Astrocyte (in vitro differentiated cells and primary cell): ENCODE measurements around the gene SLC5A1. TPM values are rescaled to one million over a fixed set of nuclear protein-coding genes. Genes with fewer than 3 reads are reported as not detected.

Source experiments
- DNase-seq: peaks from one replicate; pipeline ENCODE4 v3.0.0-alpha.2; 2010; ENCODE audit warnings: low read depth
- FAIRE-seq: peaks from 2 replicates; lab custom pipeline; 2011; peaks lifted over from hg19 to GRCh38; lab: Jason Lieb, UNC
- H2AFZ ChIP-seq: 2 replicates; pipeline ENCODE4 v1.6.0; 2012; ENCODE audit warnings: low read depth, low read length, inconsistent platforms
- H3K27ac ChIP-seq: 2 replicates; pipeline ENCODE4 v1.5.1; 2011; ENCODE audit warnings: low read depth, low read length, inconsistent platforms
- H3K27me3 ChIP-seq: 2 replicates; pipeline ENCODE4 v1.6.0; 2011; ENCODE audit warnings: low read length, inconsistent platforms; ENCODE audit not compliant: insufficient read depth
- H3K36me3 ChIP-seq: 2 replicates; pipeline ENCODE4 v1.5.1; 2011; ENCODE audit warnings: low read length, inconsistent platforms; ENCODE audit not compliant: insufficient read depth
- H3K4me1 ChIP-seq: 2 replicates; pipeline ENCODE4 v1.5.1; 2011; ENCODE audit warnings: low read length, inconsistent platforms; ENCODE audit not compliant: insufficient read depth
- H3K4me2 ChIP-seq: 2 replicates; pipeline ENCODE4 v1.6.0; 2012; ENCODE audit warnings: low read length, inconsistent platforms
- H3K4me3 ChIP-seq: 2 replicates; pipeline ENCODE4 v1.5.1; 2011; ENCODE audit warnings: low read depth, mild to moderate bottlenecking, low read length, inconsistent platforms; ENCODE audit not compliant: insufficient read depth
- H3K79me2 ChIP-seq: 2 replicates; pipeline ENCODE4 v1.6.0; 2012; ENCODE audit warnings: mild to moderate bottlenecking, low read length, inconsistent platforms; ENCODE audit not compliant: insufficient read depth
- H3K9ac ChIP-seq: 2 replicates; pipeline ENCODE4 v1.6.0; 2012; ENCODE audit warnings: mild to moderate bottlenecking, low read length, inconsistent platforms
- H3K9me3 ChIP-seq: 2 replicates; pipeline ENCODE4 v1.5.1; 2012; ENCODE audit warnings: low read depth, mild to moderate bottlenecking, low read length, inconsistent platforms; ENCODE audit not compliant: insufficient read depth
- H4K20me1 ChIP-seq: 2 replicates; pipeline ENCODE4 v1.6.0; 2012; ENCODE audit warnings: low read length, inconsistent platforms; ENCODE audit not compliant: insufficient read depth
- H3K27ac Mint-ChIP-seq: one replicate; pipeline ENCODE4 v1.8.0; 2021; ENCODE audit warnings: mild to moderate bottlenecking, mixed read lengths; ENCODE audit not compliant: unreplicated experiment
- H3K27me3 Mint-ChIP-seq: one replicate; pipeline ENCODE4 v1.8.0; 2021; ENCODE audit warnings: low read depth, mixed read lengths; ENCODE audit not compliant: unreplicated experiment
- H3K36me3 Mint-ChIP-seq: one replicate; pipeline ENCODE4 v1.8.0; 2021; ENCODE audit warnings: low read depth, mixed read lengths; ENCODE audit not compliant: unreplicated experiment
- H3K4me1 Mint-ChIP-seq: one replicate; pipeline ENCODE4 v1.8.0; 2021; ENCODE audit warnings: low read depth, mixed read lengths; ENCODE audit not compliant: unreplicated experiment
- H3K4me3 Mint-ChIP-seq: one replicate; pipeline ENCODE4 v1.8.0; 2021; ENCODE audit warnings: mild to moderate bottlenecking, moderate library complexity, mixed read lengths; ENCODE audit not compliant: unreplicated experiment
- H3K9me3 Mint-ChIP-seq: one replicate; pipeline ENCODE4 v1.8.0; 2021; ENCODE audit warnings: mild to moderate bottlenecking, mixed read lengths; ENCODE audit not compliant: unreplicated experiment
- CTCF ChIP-seq: IDR thresholded peaks from 2 replicates; pipeline ENCODE4 v1.5.1; 2011; ENCODE audit warnings: low read depth, mild to moderate bottlenecking, inconsistent platforms, low read length, moderate library complexity; ENCODE audit not compliant: insufficient read depth
- EZH2 ChIP-seq: IDR thresholded peaks from 2 replicates; pipeline ENCODE4 v1.6.1; 2012; ENCODE audit warnings: mild to moderate bottlenecking, low read length, inconsistent platforms; ENCODE audit not compliant: insufficient read depth
- total RNA-seq: library from RNA; stranded (reverse); gene quantifications from 2 replicates; pipeline ENCODE4 v1.2.1, GENCODE V29; 2021

Gene SLC5A1
- total RNA-seq, 1 donor from 2014 or later = not detected

- Histone ChIP-seq H3K79me2 (no peaks in the 10 kb centered on the region), H3K27me3 (no peaks in the 10 kb centered on the region), H3K9ac (no peak overlapping the region), H3K4me1 (no peaks in the 10 kb centered on the region), H3K4me2 (no peak overlapping the region), H3K4me3 (no peak overlapping the region), H3K9me3 (no peaks in the 10 kb centered on the region), H3K27ac (no peak overlapping the region), H3K36me3 (no peaks in the 10 kb centered on the region), H2AFZ (no peak overlapping the region), H4K20me1 (no peaks in the 10 kb centered on the region)
- TF ChIP-seq EZH2 = no peak
- no peak overlapping the region for H3K27ac Mint-ChIP-seq
- H3K4me3 Mint-ChIP-seq = no peak overlapping the region
- DNase-seq = no peak
- H3K27me3 Mint-ChIP-seq = peaks cover 24% of the 10 kb centered on the region
- H3K4me1 Mint-ChIP-seq = no peaks in the 10 kb centered on the region
- no peaks in the 10 kb centered on the region for H3K36me3 Mint-ChIP-seq
- FAIRE-seq = no peak
- H3K9me3 Mint-ChIP-seq = no peaks in the 10 kb centered on the region
These were observed 80.6 kb downstream of the SLC5A1 start for GRCh38 chr22:32123657-32124056.

- Mint-ChIP-seq H3K4me3 (no peak overlapping the region), H3K27ac (no peak overlapping the region), H3K4me1 (no peaks in the 10 kb centered on the region), H3K27me3 (peaks cover 14% of the 10 kb centered on the region), H3K36me3 (peaks cover 2% of the 10 kb centered on the region), H3K9me3 (no peaks in the 10 kb centered on the region)
- H3K4me2 ChIP-seq = no peak overlapping the region
- FAIRE-seq = no peak
- no peaks in the 10 kb centered on the region for H3K4me1 ChIP-seq
- H3K79me2 ChIP-seq = no peaks in the 10 kb centered on the region
- H3K9me3 ChIP-seq = no peaks in the 10 kb centered on the region
- no peak overlapping the region for H3K9ac ChIP-seq
- H3K27ac ChIP-seq = no peak overlapping the region
- DNase-seq = no peak
- H2AFZ ChIP-seq = no peak overlapping the region
- no peak overlapping the region for H3K4me3 ChIP-seq
- no peaks in the 10 kb centered on the region for H3K36me3 ChIP-seq
- no peaks in the 10 kb centered on the region for H3K27me3 ChIP-seq
- no peaks in the 10 kb centered on the region for H4K20me1 ChIP-seq
- TF ChIP-seq EZH2 (no peak), CTCF (no peak)
These were observed 84.8 kb downstream of the SLC5A1 start for GRCh38 chr22:32127904-32128303.

- no peak overlapping the region for H3K27ac Mint-ChIP-seq
These were observed 87.4 kb downstream of the SLC5A1 start for GRCh38 chr22:32130464-32130863.

More at GRCh38 chr22:32130464-32130863, 87.4 kb downstream of the SLC5A1 start:
- no peaks in the 10 kb centered on the region for H3K9me3 ChIP-seq
- Mint-ChIP-seq H3K4me1 (no peaks in the 10 kb centered on the region), H3K36me3 (peaks cover 2% of the 10 kb centered on the region), H3K4me3 (no peak overlapping the region), H3K27me3 (peaks cover 12% of the 10 kb centered on the region), H3K9me3 (no peaks in the 10 kb centered on the region)
- FAIRE-seq (no peak), DNase-seq (no peak)
- no peak overlapping the region for H3K9ac ChIP-seq
- H4K20me1 ChIP-seq = no peaks in the 10 kb centered on the region
- no peaks in the 10 kb centered on the region for H3K79me2 ChIP-seq
- H3K4me3 ChIP-seq = no peak overlapping the region
- H3K27ac ChIP-seq = no peak overlapping the region
- no peak overlapping the region for H2AFZ ChIP-seq
- H3K4me2 ChIP-seq = no peak overlapping the region
- H3K27me3 ChIP-seq = no peaks in the 10 kb centered on the region
- H3K4me1 ChIP-seq = no peaks in the 10 kb centered on the region
- TF ChIP-seq EZH2 (no peak), CTCF (no peak)
- no peaks in the 10 kb centered on the region for H3K36me3 ChIP-seq
